Muscle layer of colon (tissue), 2 donors: Measurements from ENCODE around the gene FILIP1.

Experiments used
- H3K27ac ChIP-seq: one replicate; pipeline ENCODE4 v1.7.0; 2013; ENCODE audit warnings: low read depth, mild to moderate bottlenecking, low read length, moderate library complexity
- H3K27me3 ChIP-seq, 2 donors: one replicate each; pipeline ENCODE4 v1.7.0; 2013; ENCODE audit warnings: low read length in 2 of 2, mild to moderate bottlenecking in 2 of 2; ENCODE audit not compliant: insufficient read depth in 2 of 2, control insufficient read depth in 1 of 2
- H3K36me3 ChIP-seq: one replicate; pipeline ENCODE4 v1.7.0; 2013; ENCODE audit warnings: mild to moderate bottlenecking, low read length; ENCODE audit not compliant: insufficient read depth
- H3K4me1 ChIP-seq: one replicate; pipeline ENCODE4 v1.7.0; 2013; ENCODE audit warnings: mild to moderate bottlenecking, low read length; ENCODE audit not compliant: insufficient read depth
- H3K4me3 ChIP-seq, 2 donors: one replicate each; pipeline ENCODE4 v1.7.0; 2013; ENCODE audit warnings: low read length in 2 of 2, low read depth in 1 of 2, mild to moderate bottlenecking in 1 of 2, moderate library complexity in 1 of 2
- H3K9ac ChIP-seq: one replicate; pipeline ENCODE4 v1.7.0; 2013; ENCODE audit warnings: low read length
- H3K9me3 ChIP-seq: one replicate; pipeline ENCODE4 v1.7.0; 2013; ENCODE audit warnings: mild to moderate bottlenecking, low read length
- donor health status: abdominal sarcoma.
- donor health status: Adenocarcinoma of cecum.

FILIP1 gene

GRCh38 chr6:75479712-75480111 is 13.9 kb downstream of the FILIP1 start:
- no peaks in the 10 kb centered on the region for H3K36me3 ChIP-seq
- H3K27ac ChIP-seq, result no peak overlapping the region
- H3K9ac ChIP-seq, result no peak overlapping the region
- H3K4me1 ChIP-seq, result peaks cover 42% of the 10 kb centered on the region
- no peak overlapping the region for H3K4me3 ChIP-seq
- H3K27me3 ChIP-seq, result no peaks in the 10 kb centered on the region
- H3K9me3 ChIP-seq, result no peaks in the 10 kb centered on the region

GRCh38 chr6:75478929-75479328 is 14.7 kb downstream of the FILIP1 start:
- no peaks in the 10 kb centered on the region for H3K27me3 ChIP-seq
- H3K4me3 ChIP-seq, result no peak overlapping the region
- H3K27ac ChIP-seq, result no peak overlapping the region
- H3K9me3 ChIP-seq, result no peaks in the 10 kb centered on the region
- H3K36me3 ChIP-seq, result no peaks in the 10 kb centered on the region
- peaks cover 46% of the 10 kb centered on the region for H3K4me1 ChIP-seq
- H3K9ac ChIP-seq, result no peak overlapping the region

GRCh38 chr6:75472885-75473284 is 20.7 kb downstream of the FILIP1 start:
- Histone ChIP-seq H3K4me3 (no peak overlapping the region), H3K27me3 (no peaks in the 10 kb centered on the region), H3K9ac (no peak overlapping the region), H3K4me1 (peaks cover 8% of the 10 kb centered on the region), H3K27ac (no peak overlapping the region), H3K36me3 (no peaks in the 10 kb centered on the region), H3K9me3 (no peaks in the 10 kb centered on the region)

- Histone ChIP-seq H3K27me3 (no peaks in the 10 kb centered on the region), H3K9ac (peak overlapping the region; percentile 4), H3K4me3 (peak overlapping the region in 1 of 2 donors; percentile 9), H3K4me1 (peaks cover 27% of the 10 kb centered on the region), H3K36me3 (no peaks in the 10 kb centered on the region), H3K9me3 (no peaks in the 10 kb centered on the region), H3K27ac (peak overlapping the region; percentile 82)
Observed at GRCh38 chr6:75467966-75468365, 25.6 kb downstream of the FILIP1 start.

GRCh38 chr6:75467284-75467683 is 26.3 kb downstream of the FILIP1 start:
- Histone ChIP-seq H3K9me3 (no peaks in the 10 kb centered on the region), H3K27me3 (no peaks in the 10 kb centered on the region), H3K4me1 (peaks cover 31% of the 10 kb centered on the region), H3K4me3 (peak overlapping the region in 1 of 2 donors; percentile 9), H3K9ac (peak overlapping the region; percentile 4), H3K36me3 (no peaks in the 10 kb centered on the region), H3K27ac (peak overlapping the region; percentile 82)

- Histone ChIP-seq H3K27ac (no peak overlapping the region), H3K36me3 (no peaks in the 10 kb centered on the region), H3K27me3 (no peaks in the 10 kb centered on the region), H3K9ac (no peak overlapping the region), H3K4me3 (no peak overlapping the region), H3K9me3 (no peaks in the 10 kb centered on the region), H3K4me1 (peaks cover 31% of the 10 kb centered on the region)
Observed at GRCh38 chr6:75466636-75467035, 27.0 kb downstream of the FILIP1 start.

GRCh38 chr6:75463908-75464307 is 29.7 kb downstream of the FILIP1 start:
- Histone ChIP-seq H3K4me1 (peaks cover 52% of the 10 kb centered on the region), H3K4me3 (no peak overlapping the region), H3K9ac (no peak overlapping the region), H3K36me3 (no peaks in the 10 kb centered on the region), H3K27ac (no peak overlapping the region), H3K9me3 (no peaks in the 10 kb centered on the region), H3K27me3 (no peaks in the 10 kb centered on the region)

GRCh38 chr6:75463061-75463460 is 30.5 kb downstream of the FILIP1 start:
- Histone ChIP-seq H3K36me3 (no peaks in the 10 kb centered on the region), H3K27ac (no peak overlapping the region), H3K4me1 (peaks cover 60% of the 10 kb centered on the region), H3K4me3 (no peak overlapping the region), H3K9ac (no peak overlapping the region), H3K27me3 (no peaks in the 10 kb centered on the region), H3K9me3 (no peaks in the 10 kb centered on the region)

- H3K27me3 ChIP-seq, result no peaks in the 10 kb centered on the region
- no peaks in the 10 kb centered on the region for H3K36me3 ChIP-seq
- H3K9me3 ChIP-seq, result no peaks in the 10 kb centered on the region
- peak overlapping the region; percentile 31 for H3K27ac ChIP-seq
- H3K4me1 ChIP-seq, result peaks cover 50% of the 10 kb centered on the region
- H3K4me3 ChIP-seq, result no peak overlapping the region
- no peak overlapping the region for H3K9ac ChIP-seq
Observed at GRCh38 chr6:75460681-75461080, 32.9 kb downstream of the FILIP1 start.

GRCh38 chr6:75458895-75459294 is 34.7 kb downstream of the FILIP1 start:
- Histone ChIP-seq H3K36me3 (no peaks in the 10 kb centered on the region), H3K9me3 (no peaks in the 10 kb centered on the region), H3K27ac (peak overlapping the region; percentile 57), H3K4me3 (no peak overlapping the region), H3K4me1 (peaks cover 42% of the 10 kb centered on the region), H3K9ac (no peak overlapping the region), H3K27me3 (no peaks in the 10 kb centered on the region)

GRCh38 chr6:75450903-75451302 is 42.7 kb downstream of the FILIP1 start:
- Histone ChIP-seq H3K36me3 (no peaks in the 10 kb centered on the region), H3K4me1 (peaks cover 7% of the 10 kb centered on the region), H3K9me3 (no peaks in the 10 kb centered on the region), H3K9ac (no peak overlapping the region), H3K27ac (no peak overlapping the region), H3K4me3 (no peak overlapping the region), H3K27me3 (no peaks in the 10 kb centered on the region)

- Histone ChIP-seq H3K4me3 (no peak overlapping the region), H3K4me1 (peaks cover 15% of the 10 kb centered on the region), H3K9ac (no peak overlapping the region), H3K9me3 (no peaks in the 10 kb centered on the region), H3K36me3 (no peaks in the 10 kb centered on the region), H3K27ac (no peak overlapping the region), H3K27me3 (no peaks in the 10 kb centered on the region)
Observed at GRCh38 chr6:75449630-75450206, 43.9 kb downstream of the FILIP1 start.
